Peyer's patch (tissue), 4 donors: ENCODE results near the gene SPRED2.

ENCODE experiments used
- POLR2A ChIP-seq, 2 donors: fragments of 450-650 bp; IDR thresholded peaks; one replicate each; pipeline ENCODE4 v1.5.1; 2017; ENCODE audit warnings: antibody characterized with exemption in 2 of 2, mild to moderate bottlenecking in 2 of 2, moderate library complexity in 2 of 2
- TF ChIP-seq, protein P1 (sequence below), 6 experiments: fragments of 450-650 bp in 4 of 6; fragments of 200-600 bp in 2 of 6; sonication (generic) in 1 of 6; IDR thresholded peaks; one replicate each; pipeline ENCODE4 v1.5.1; 2017 to 2019; ENCODE audit warnings: antibody characterized with exemption in 6 of 6, mild to moderate bottlenecking in 3 of 6, moderate library complexity in 1 of 6

DNA sequence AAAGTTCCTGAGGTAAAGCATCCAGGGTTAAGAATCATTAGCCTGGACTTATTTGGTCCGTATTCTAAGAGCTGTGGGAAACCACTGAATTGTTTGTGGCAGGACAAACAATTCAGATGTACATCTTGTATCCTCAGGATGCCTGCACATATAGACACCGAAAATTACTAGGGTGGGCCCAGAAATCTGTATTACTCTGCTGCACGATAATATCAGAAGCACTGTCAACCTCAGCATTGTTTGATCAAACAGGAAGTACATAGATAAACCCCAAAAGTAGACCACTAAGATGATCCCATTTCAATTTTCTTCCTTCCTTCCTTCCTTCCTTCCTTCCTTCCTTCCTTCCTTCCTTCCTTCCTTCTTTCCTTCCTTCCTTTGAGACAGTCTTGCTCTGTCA lies 34.2 kb upstream of the SPRED2 start:
- no peak for TF ChIP-seq POLR2A (IDR thresholded peaks at IDR 0.05)
- TF ChIP-seq, protein P1, sequence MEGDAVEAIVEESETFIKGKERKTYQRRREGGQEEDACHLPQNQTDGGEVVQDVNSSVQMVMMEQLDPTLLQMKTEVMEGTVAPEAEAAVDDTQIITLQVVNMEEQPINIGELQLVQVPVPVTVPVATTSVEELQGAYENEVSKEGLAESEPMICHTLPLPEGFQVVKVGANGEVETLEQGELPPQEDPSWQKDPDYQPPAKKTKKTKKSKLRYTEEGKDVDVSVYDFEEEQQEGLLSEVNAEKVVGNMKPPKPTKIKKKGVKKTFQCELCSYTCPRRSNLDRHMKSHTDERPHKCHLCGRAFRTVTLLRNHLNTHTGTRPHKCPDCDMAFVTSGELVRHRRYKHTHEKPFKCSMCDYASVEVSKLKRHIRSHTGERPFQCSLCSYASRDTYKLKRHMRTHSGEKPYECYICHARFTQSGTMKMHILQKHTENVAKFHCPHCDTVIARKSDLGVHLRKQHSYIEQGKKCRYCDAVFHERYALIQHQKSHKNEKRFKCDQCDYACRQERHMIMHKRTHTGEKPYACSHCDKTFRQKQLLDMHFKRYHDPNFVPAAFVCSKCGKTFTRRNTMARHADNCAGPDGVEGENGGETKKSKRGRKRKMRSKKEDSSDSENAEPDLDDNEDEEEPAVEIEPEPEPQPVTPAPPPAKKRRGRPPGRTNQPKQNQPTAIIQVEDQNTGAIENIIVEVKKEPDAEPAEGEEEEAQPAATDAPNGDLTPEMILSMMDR (IDR thresholded peaks at IDR 0.05): no peak
